Bronchial epithelial cell (primary cell): ENCODE measurements around the gene SHISAL1. TPM values are rescaled to one million over a fixed set of nuclear protein-coding genes. Genes with fewer than 3 reads are reported as not detected.

Experiments
- DNase-seq: peaks from one replicate; pipeline ENCODE4 v3.0.0-alpha.2; 2010; ENCODE audit warnings: low read depth
- FAIRE-seq: peaks from 2 replicates; lab custom pipeline; 2011; peaks lifted over from hg19 to GRCh38; lab: Jason Lieb, UNC
- H3K27me3 ChIP-seq: 2 replicates; pipeline ENCODE4 v1.5.1; 2011; ENCODE audit warnings: low read length; ENCODE audit not compliant: control insufficient read depth, insufficient read depth
- H3K36me3 ChIP-seq: 2 replicates; pipeline ENCODE4 v1.5.1; 2011; ENCODE audit warnings: low read length; ENCODE audit not compliant: control insufficient read depth, insufficient read depth
- H3K4me3 ChIP-seq: 2 replicates; pipeline ENCODE4 v1.5.1; 2011; ENCODE audit warnings: mild to moderate bottlenecking, low read depth, low read length, control low read depth
- CTCF ChIP-seq: IDR thresholded peaks from 2 replicates; pipeline ENCODE4 v1.5.1; 2011; ENCODE audit warnings: mild to moderate bottlenecking, moderate library complexity, low read length, control low read depth, inconsistent platforms; ENCODE audit not compliant: insufficient read depth, severe bottlenecking
- total RNA-seq: library from RNA; depleted of rRNA; stranded (reverse); fragments of >200 nt; gene quantifications from 2 replicates; pipeline ENCODE4 v1.2.1, GENCODE V29; 2014

The SHISAL1 gene
- total RNA-seq, 1 donor from 2014 or later = 0.26 TPM

GRCh38 chr22:44203203-44203602, 109.5 kb downstream of the SHISAL1 start:
- Histone ChIP-seq H3K4me3 (no peak overlapping the region), H3K36me3 (no peaks in the 10 kb centered on the region), H3K27me3 (peaks cover 2% of the 10 kb centered on the region)
- DNase-seq = no peak
- no peak for FAIRE-seq
- TF ChIP-seq CTCF = no peak

- H3K27me3 ChIP-seq = peaks cover 2% of the 10 kb centered on the region
- FAIRE-seq (no peak), DNase-seq (no peak)
- no peak for TF ChIP-seq CTCF
- no peaks in the 10 kb centered on the region for H3K36me3 ChIP-seq
- H3K4me3 ChIP-seq = no peak overlapping the region
These were observed 110.4 kb downstream of the SHISAL1 start for GRCh38 chr22:44202261-44202789.

- DNase-seq = no peak
- TF ChIP-seq CTCF = no peak
- no peak overlapping the region for H3K4me3 ChIP-seq
- FAIRE-seq = no peak
- H3K27me3 ChIP-seq = peaks cover 3% of the 10 kb centered on the region
- no peaks in the 10 kb centered on the region for H3K36me3 ChIP-seq
These were observed 111.1 kb downstream of the SHISAL1 start for GRCh38 chr22:44201665-44202064.

- peaks cover 6% of the 10 kb centered on the region for H3K27me3 ChIP-seq
- FAIRE-seq = no peak
- no peak overlapping the region for H3K4me3 ChIP-seq
These were observed 111.7 kb downstream of the SHISAL1 start for GRCh38 chr22:44200855-44201550.

GRCh38 chr22:44200451-44200850, 112.3 kb downstream of the SHISAL1 start:
- H3K27me3 ChIP-seq = peaks cover 6% of the 10 kb centered on the region
- no peak for FAIRE-seq
- TF ChIP-seq CTCF = no peak
- no peak overlapping the region for H3K4me3 ChIP-seq
- H3K36me3 ChIP-seq = no peaks in the 10 kb centered on the region
- no peak for DNase-seq

More at GRCh38 chr22:44200855-44201550, 111.7 kb downstream of the SHISAL1 start:
- no peaks in the 10 kb centered on the region for H3K36me3 ChIP-seq
- DNase-seq = no peak
- TF ChIP-seq CTCF = no peak

GRCh38 chr22:44199866-44200265, 112.9 kb downstream of the SHISAL1 start:
- DNase-seq (no peak), FAIRE-seq (no peak)
- Histone ChIP-seq H3K27me3 (peaks cover 7% of the 10 kb centered on the region), H3K36me3 (no peaks in the 10 kb centered on the region), H3K4me3 (no peak overlapping the region)
- no peak for TF ChIP-seq CTCF
